ENCODE measurements around the gene MINPP1. TPM values are rescaled to one million over a fixed set of nuclear protein-coding genes. Genes with fewer than 3 reads are reported as not detected.

The MINPP1 gene
- total and polyA plus RNA-seq, 4 experiments from 2014 or later: 8.2 to 11.0 (median 10.1) TPM

DNA sequence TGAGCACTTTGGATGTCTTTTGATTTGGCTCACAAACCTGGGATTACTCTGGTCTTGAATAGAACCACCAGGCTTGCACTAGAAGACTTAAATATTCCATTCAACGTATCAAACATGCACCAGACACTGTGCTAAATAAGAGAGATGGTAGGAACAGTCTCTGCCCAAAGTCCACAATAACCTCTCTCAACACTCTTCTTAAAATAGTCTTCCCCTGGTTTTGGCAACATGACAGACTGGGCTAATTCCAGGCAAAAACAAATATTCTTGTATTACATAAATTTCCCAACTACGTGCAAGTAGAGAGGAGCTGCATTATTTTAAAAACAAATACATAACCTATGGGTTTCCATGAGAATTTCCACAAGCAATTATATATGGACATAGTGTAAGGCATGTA, 90.2 kb downstream of the MINPP1 start:
- CTCF ChIA-PET (ENCODE audit: partially characterized antibody): no interaction called here
- Mint-ChIP-seq H3K27me3 (peaks cover 1 to 8% of the 10 kb centered on the region in 2 donors), H3K27ac (no peak overlapping the region), H3K36me3 (no peaks in the 10 kb centered on the region), H3K4me3 (no peak overlapping the region), H3K4me1 (no peaks in the 10 kb centered on the region), H3K9me3 (no peaks in the 10 kb centered on the region)
- Histone ChIP-seq H3K27me3 (ENCODE audit: insufficient read depth, low read length) (no peaks in the 10 kb centered on the region), H3K36me3 (ENCODE audit: insufficient read depth, low read length) (no peaks in the 10 kb centered on the region), H3K4me3 (ENCODE audit: low read length in 2 of 2) (no peak overlapping the region), H3K9me3 (ENCODE audit: control insufficient read depth in 1 of 2, low read length in 2 of 2) (no peaks in the 10 kb centered on the region), H3K4me1 (ENCODE audit: insufficient read depth, low read length) (no peaks in the 10 kb centered on the region), H3K27ac (ENCODE audit: low read depth, low read length) (no peak overlapping the region)
- intact Hi-C loops (cut with micrococcal nuclease): no loop called here
- no peak for DNase-seq
- POLR2A ChIA-PET (ENCODE audit: partially characterized antibody): no interaction called here

GRCh38 chr10:87596351-87596750, 91.7 kb downstream of the MINPP1 start:
- peaks cover 1 to 8% of the 10 kb centered on the region in 2 donors for H3K27me3 Mint-ChIP-seq
- POLR2A ChIA-PET (ENCODE audit: partially characterized antibody): no interaction called here
- no peak overlapping the region for H3K4me3 ChIP-seq (ENCODE audit: low read length in 2 of 2)
- intact Hi-C loops (cut with micrococcal nuclease): no loop called here
- no peaks in the 10 kb centered on the region for H3K36me3 ChIP-seq (ENCODE audit: insufficient read depth, low read length)
- peaks cover 0 to 3% (median under 1%) of the 10 kb centered on the region in 4 donors for H3K4me1 Mint-ChIP-seq
- no peaks in the 10 kb centered on the region for H3K27me3 ChIP-seq (ENCODE audit: insufficient read depth, low read length)
- no peaks in the 10 kb centered on the region for H3K9me3 ChIP-seq (ENCODE audit: control insufficient read depth in 1 of 2, low read length in 2 of 2)
- no peak overlapping the region for H3K27ac Mint-ChIP-seq
- no peaks in the 10 kb centered on the region for H3K9me3 Mint-ChIP-seq
- H3K4me3 Mint-ChIP-seq: no peak overlapping the region
- H3K36me3 Mint-ChIP-seq: no peaks in the 10 kb centered on the region
- DNase-seq: no peak
- CTCF ChIA-PET (ENCODE audit: partially characterized antibody): interaction anchor here (0.9 kb wide), 1 partner anchor 36 kb away, joined by 3 read pairs; no protein-coding TSS in a partner anchor
- no peaks in the 10 kb centered on the region for H3K4me1 ChIP-seq (ENCODE audit: insufficient read depth, low read length)
- no peak overlapping the region for H3K27ac ChIP-seq (ENCODE audit: low read depth, low read length)

DNA sequence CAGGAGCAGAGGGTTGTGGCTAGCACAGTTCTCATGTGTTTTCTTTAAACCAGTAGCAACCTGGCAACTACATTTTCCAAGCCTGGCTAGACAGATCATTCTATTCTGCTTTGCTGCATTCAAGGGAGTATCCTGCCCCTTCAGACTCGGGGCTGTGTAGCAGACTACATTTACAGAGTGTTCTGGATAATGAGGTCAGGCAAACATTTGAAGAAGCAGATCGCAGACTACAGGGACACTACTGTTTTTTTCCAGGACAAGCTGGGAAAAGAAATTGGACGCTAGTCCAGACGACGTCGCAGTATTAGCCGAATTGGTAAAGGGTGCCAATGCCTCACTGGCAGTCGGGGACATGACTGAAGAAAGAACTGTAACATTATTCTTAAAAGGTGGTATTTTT, 94.0 kb downstream of the MINPP1 start:
- Histone ChIP-seq H3K4me3 (ENCODE audit: low read length in 2 of 2) (no peak overlapping the region), H3K27ac (ENCODE audit: low read depth, low read length) (no peak overlapping the region), H3K9me3 (ENCODE audit: control insufficient read depth in 1 of 2, low read length in 2 of 2) (no peaks in the 10 kb centered on the region), H3K4me1 (ENCODE audit: insufficient read depth, low read length) (no peaks in the 10 kb centered on the region), H3K27me3 (ENCODE audit: insufficient read depth, low read length) (no peaks in the 10 kb centered on the region), H3K36me3 (ENCODE audit: insufficient read depth, low read length) (no peaks in the 10 kb centered on the region)
- no peak overlapping the region for H3K27ac Mint-ChIP-seq
- H3K27me3 Mint-ChIP-seq: peaks cover 0 to 8% of the 10 kb centered on the region in 2 donors
- H3K36me3 Mint-ChIP-seq: no peaks in the 10 kb centered on the region
- DNase-seq: no peak
- CTCF ChIA-PET (ENCODE audit: partially characterized antibody): no interaction called here
- H3K9me3 Mint-ChIP-seq: no peaks in the 10 kb centered on the region
- intact Hi-C loops (cut with micrococcal nuclease): no loop called here
- POLR2A ChIA-PET (ENCODE audit: partially characterized antibody): no interaction called here
- H3K4me3 Mint-ChIP-seq: no peak overlapping the region
- H3K4me1 Mint-ChIP-seq: peaks cover 0 to 9% (median 7%) of the 10 kb centered on the region in 4 donors

- Mint-ChIP-seq H3K27ac (no peak overlapping the region), H3K27me3 (peaks cover 0 to 4% of the 10 kb centered on the region in 2 donors), H3K4me3 (no peak overlapping the region), H3K9me3 (no peaks in the 10 kb centered on the region), H3K4me1 (peaks cover 0 to 9% (median 7%) of the 10 kb centered on the region in 4 donors), H3K36me3 (no peaks in the 10 kb centered on the region)
- no peak for DNase-seq
- H3K4me1 ChIP-seq (ENCODE audit: insufficient read depth, low read length): no peaks in the 10 kb centered on the region
- CTCF ChIA-PET (ENCODE audit: partially characterized antibody): no interaction called here
- no peak overlapping the region for H3K27ac ChIP-seq (ENCODE audit: low read depth, low read length)
- no peak overlapping the region for H3K4me3 ChIP-seq (ENCODE audit: low read length in 2 of 2)
- intact Hi-C loops (cut with micrococcal nuclease): no loop called here
- POLR2A ChIA-PET (ENCODE audit: partially characterized antibody): no interaction called here
- H3K9me3 ChIP-seq (ENCODE audit: control insufficient read depth in 1 of 2, low read length in 2 of 2): no peaks in the 10 kb centered on the region
- no peaks in the 10 kb centered on the region for H3K27me3 ChIP-seq (ENCODE audit: insufficient read depth, low read length)
- no peaks in the 10 kb centered on the region for H3K36me3 ChIP-seq (ENCODE audit: insufficient read depth, low read length)
These were observed 95.9 kb downstream of the MINPP1 start for GRCh38 chr10:87600581-87600980.

Small RNA genes lying within 50 kb of the gene (microRNA-seq; reads per million reads assigned to microRNA genes)
- not detected for gene MIR4678 (ENCODE audit: borderline microRNAs expressed, borderline number of aligned reads, borderline replicate concordance)

Other genes starting within 250 kb of the MINPP1 start
- gene NUTM2D, start 147.1 kb upstream of the MINPP1 start, total RNA-seq: 1 to 10 TPM; 4.7 to 4.9 TPM
- under 1 TPM in 1 of 2 donors, not detected in 1; 0.39 TPM for gene NUTM2D, start 147.1 kb upstream of the MINPP1 start, polyA plus RNA-seq
- under 1 TPM; 0.42 to 0.73 TPM for gene PAPSS2, start 155.0 kb downstream of the MINPP1 start, total RNA-seq
- under 1 TPM; 0.15 to 0.20 TPM for gene PAPSS2, start 155.0 kb downstream of the MINPP1 start, polyA plus RNA-seq

Measured in CD4-positive, alpha-beta memory T cell (primary cell).